ENCODE data around the gene PLXNB1. TPM values are rescaled to one million over a fixed set of nuclear protein-coding genes. Genes with fewer than 3 reads are reported as not detected.

The PLXNB1 gene
- total RNA-seq, 1 donor from 2014 or later: 40.0 TPM

GRCh38 chr3:48433472-48434118 is 3.7 kb upstream of the PLXNB1 start:
- no peak for DNase-seq (ENCODE audit: low spot score)

- DNase-seq (ENCODE audit: low spot score): no peak
These were observed 2.8 kb upstream of the PLXNB1 start for GRCh38 chr3:48432411-48433371.

- no peak for DNase-seq (ENCODE audit: low spot score)
These were observed 1.5 kb upstream of the PLXNB1 start for GRCh38 chr3:48431224-48432029.

GRCh38 chr3:48430708-48431101 is 819 bp upstream of the PLXNB1 start:
- no peak for DNase-seq (ENCODE audit: low spot score)

- no peak for DNase-seq (ENCODE audit: low spot score)
These were observed 448 bp downstream of the PLXNB1 start for GRCh38 chr3:48429317-48429959.

GRCh38 chr3:48428572-48429316 is 1.1 kb downstream of the PLXNB1 start:
- no peak for DNase-seq (ENCODE audit: low spot score)

GRCh38 chr3:48428088-48428571 is 1.8 kb downstream of the PLXNB1 start:
- no peak for DNase-seq (ENCODE audit: low spot score)

- DNase-seq (ENCODE audit: low spot score): no peak
These were observed 2.3 kb downstream of the PLXNB1 start for GRCh38 chr3:48427630-48427962.

- no peak for DNase-seq (ENCODE audit: low spot score)
These were observed 2.8 kb downstream of the PLXNB1 start for GRCh38 chr3:48426944-48427629.

GRCh38 chr3:48426401-48426909 is 3.4 kb downstream of the PLXNB1 start:
- DNase-seq (ENCODE audit: low spot score): no peak

- DNase-seq (ENCODE audit: low spot score): no peak
These were observed 4.5 kb downstream of the PLXNB1 start for GRCh38 chr3:48425281-48425812.

- no peak for DNase-seq (ENCODE audit: low spot score)
These were observed 5.8 kb downstream of the PLXNB1 start for GRCh38 chr3:48423883-48424695.

- no peak for DNase-seq (ENCODE audit: low spot score)
These were observed 6.5 kb downstream of the PLXNB1 start for GRCh38 chr3:48423241-48423882.

GRCh38 chr3:48422681-48423080 is 7.2 kb downstream of the PLXNB1 start:
- no peak for DNase-seq (ENCODE audit: low spot score)

- no peak for DNase-seq (ENCODE audit: low spot score)
These were observed 7.6 kb downstream of the PLXNB1 start for GRCh38 chr3:48422272-48422671.

- DNase-seq (ENCODE audit: low spot score): no peak
These were observed 9.3 kb downstream of the PLXNB1 start for GRCh38 chr3:48420561-48420960.

- no peak for DNase-seq (ENCODE audit: low spot score)
These were observed 10.3 kb downstream of the PLXNB1 start for GRCh38 chr3:48419597-48419996.

GRCh38 chr3:48419149-48419548 is 10.7 kb downstream of the PLXNB1 start:
- DNase-seq (ENCODE audit: low spot score): no peak
